Stomach (tissue), 9 donors: ENCODE measurements around the gene COL1A2. TPM values are rescaled to one million over a fixed set of nuclear protein-coding genes. Genes with fewer than 3 reads are reported as not detected.

Experiments
- DNase-seq, 2 donors: peaks; one replicate each; pipeline versions ENCODE4 v3.0.0 to v3.0.0-alpha.2; 2013 to 2019
- H3K27ac ChIP-seq, 5 donors: fragments of 200-600 bp in 4 of 5; sonication (generic) in 4 of 5; one replicate each; pipeline ENCODE4 v1.5.1; 2013 to 2019; ENCODE audit warnings: mild to moderate bottlenecking in 1 of 5, moderate library complexity in 1 of 5
- H3K27me3 ChIP-seq, 3 donors: fragments of 200-600 bp; sonication (generic); one replicate each; pipeline ENCODE4 v1.5.1; 2017 to 2019; ENCODE audit warnings: mixed run types in 1 of 3
- H3K36me3 ChIP-seq, 4 donors: fragments of 200-600 bp; sonication (generic); 1 replicate in 3 of 4; 2 replicates in 1 of 4; pipeline ENCODE4 v1.5.1; 2016 to 2019
- H3K4me1 ChIP-seq, 4 donors: fragments of 200-600 bp; sonication (generic); one replicate each; pipeline ENCODE4 v1.5.1; 2016 to 2019
- H3K4me3 ChIP-seq, 4 donors: fragments of 200-600 bp; sonication (generic) in 3 of 4; one replicate each; pipeline ENCODE4 v1.5.1; 2016 to 2019; ENCODE audit warnings: mild to moderate bottlenecking in 1 of 4
- H3K9me3 ChIP-seq, 4 donors: fragments of 200-600 bp; sonication (generic); one replicate each; pipeline ENCODE4 v1.5.1; 2016 to 2019
- EP300 ChIP-seq: sonication (generic); formaldehyde crosslinking; IDR thresholded peaks from one replicate; pipeline ENCODE4 v1.6.1; 2017; ENCODE audit warnings: antibody characterized with exemption
- POLR2A ChIP-seq, 4 donors: fragments of 450-650 bp; IDR thresholded peaks; one replicate each; pipeline ENCODE4 v1.6.1; 2016; ENCODE audit warnings: antibody characterized with exemption in 4 of 4, control low read depth in 2 of 4, mild to moderate bottlenecking in 1 of 4, moderate library complexity in 1 of 4
- POLR2AphosphoS5 ChIP-seq, 3 donors: sonication (generic); formaldehyde crosslinking; IDR thresholded peaks; one replicate each; pipeline ENCODE4 v1.6.1; 2016; ENCODE audit warnings: antibody characterized with exemption in 3 of 3
- WGBS, 5 donors: extraction: QIAGEN DNeasy Blood & Tissue Kit in 3 of 5; methylation state at CpG; one replicate each; pipeline versions ENCODE4 v1.1.5 to v1.1.7; 2013 to 2018; 5-methylcytosine and 5-hydroxymethylcytosine counted together
- intact Hi-C: fragments of 100-400 bp; cut with DNase I; formaldehyde crosslinking; loops from one replicate; pipeline ENCODE4 v1.15.1; 2023; ENCODE audit warnings: low total_unique reads
- polyA plus RNA-seq, 3 donors: library from polyadenylated mRNA; stranded (reverse); fragments of 200-250 nt; gene quantifications; one replicate each; pipeline ENCODE4 v1.2.3, GENCODE V29; 2013
- total RNA-seq, 5 donors: library from RNA; depleted of rRNA; stranded (reverse); fragments of >200 nt; gene quantifications; one replicate each; pipeline versions ENCODE4 v1.1.0 to v1.2.3, GENCODE V29; 2014 to 2016
- TF ChIP-seq, protein P1 (sequence below), 7 experiments: fragments of 450-650 bp in 4 of 7; fragments of 200-600 bp in 3 of 7; sonication (generic) in 3 of 7; IDR thresholded peaks; one replicate each; pipeline ENCODE4 v1.5.1; 2016 to 2019; ENCODE audit warnings: antibody characterized with exemption in 7 of 7, control low read depth in 2 of 7, mild to moderate bottlenecking in 1 of 7
- donor health status: healthy with polysubstance abuse.
- donor health status: Bipolar disorder and iron deficiency.
- donor health status: healthy.

COL1A2 gene
- total and polyA plus RNA-seq, 8 donors = 30.9 to 3,975 (median 82.5) TPM

DNA sequence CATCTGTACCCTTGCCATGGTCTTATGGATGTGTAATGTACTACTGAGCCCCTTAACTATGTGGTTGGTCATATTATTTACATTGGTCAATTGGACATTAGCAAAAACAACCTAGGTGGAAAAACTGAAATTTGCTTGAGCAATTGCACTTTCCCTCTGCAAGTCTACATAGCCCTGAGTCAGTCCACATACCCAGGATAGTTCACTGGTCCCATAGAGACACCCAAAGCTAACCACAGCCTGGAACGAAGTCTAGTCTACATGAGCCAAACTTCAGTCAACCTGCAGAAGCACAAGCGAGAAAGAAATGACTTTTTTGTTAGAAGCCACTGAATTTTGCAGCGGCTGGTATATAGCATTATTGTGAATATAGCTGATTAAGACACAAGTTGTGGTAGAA, 37.6 kb upstream of the COL1A2 start:
- Histone ChIP-seq H3K4me3 (no peak overlapping the region), H3K9me3 (no peaks in the 10 kb centered on the region), H3K36me3 (no peaks in the 10 kb centered on the region), H3K27me3 (no peaks in the 10 kb centered on the region), H3K27ac (no peak overlapping the region), H3K4me1 (peaks cover 0 to 8% (median 4%) of the 10 kb centered on the region in 4 donors)
- intact Hi-C loops = no loop called here
- whole genome bisulfite sequencing, 5 donors = 89 to 95% (median 92%) methylated on average over 3 of the region's 3 CpGs
- DNase-seq = no peak
- TF ChIP-seq POLR2AphosphoS5 (IDR thresholded peaks at IDR 0.05) (no peak), POLR2A (IDR thresholded peaks at IDR 0.05) (no peak), EP300 (no peak)
- TF ChIP-seq, protein P1, sequence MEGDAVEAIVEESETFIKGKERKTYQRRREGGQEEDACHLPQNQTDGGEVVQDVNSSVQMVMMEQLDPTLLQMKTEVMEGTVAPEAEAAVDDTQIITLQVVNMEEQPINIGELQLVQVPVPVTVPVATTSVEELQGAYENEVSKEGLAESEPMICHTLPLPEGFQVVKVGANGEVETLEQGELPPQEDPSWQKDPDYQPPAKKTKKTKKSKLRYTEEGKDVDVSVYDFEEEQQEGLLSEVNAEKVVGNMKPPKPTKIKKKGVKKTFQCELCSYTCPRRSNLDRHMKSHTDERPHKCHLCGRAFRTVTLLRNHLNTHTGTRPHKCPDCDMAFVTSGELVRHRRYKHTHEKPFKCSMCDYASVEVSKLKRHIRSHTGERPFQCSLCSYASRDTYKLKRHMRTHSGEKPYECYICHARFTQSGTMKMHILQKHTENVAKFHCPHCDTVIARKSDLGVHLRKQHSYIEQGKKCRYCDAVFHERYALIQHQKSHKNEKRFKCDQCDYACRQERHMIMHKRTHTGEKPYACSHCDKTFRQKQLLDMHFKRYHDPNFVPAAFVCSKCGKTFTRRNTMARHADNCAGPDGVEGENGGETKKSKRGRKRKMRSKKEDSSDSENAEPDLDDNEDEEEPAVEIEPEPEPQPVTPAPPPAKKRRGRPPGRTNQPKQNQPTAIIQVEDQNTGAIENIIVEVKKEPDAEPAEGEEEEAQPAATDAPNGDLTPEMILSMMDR (IDR thresholded peaks at IDR 0.05) = no peak

- no peaks in the 10 kb centered on the region for H3K36me3 ChIP-seq
- no peak overlapping the region for H3K27ac ChIP-seq
- intact Hi-C loops = no loop called here
- H3K4me1 ChIP-seq = no peaks in the 10 kb centered on the region
- DNase-seq = no peak
- no peaks in the 10 kb centered on the region for H3K27me3 ChIP-seq
- TF ChIP-seq POLR2AphosphoS5 (IDR thresholded peaks at IDR 0.05) (no peak), POLR2A (IDR thresholded peaks at IDR 0.05) (no peak), EP300 (no peak)
- TF ChIP-seq, protein P1 (IDR thresholded peaks at IDR 0.05) = no peak
- 70 to 84% (median 82%) methylated on average over 2 of the region's 2 CpGs for WGBS, 5 donors
- no peaks in the 10 kb centered on the region for H3K9me3 ChIP-seq
- H3K4me3 ChIP-seq = no peak overlapping the region
These were observed 33.8 kb upstream of the COL1A2 start for GRCh38 chr7:94360926-94361325.

GRCh38 chr7:94362276-94362675, 32.4 kb upstream of the COL1A2 start:
- 65 to 87% (median 81%) methylated on average over 1 of the region's 1 CpG for WGBS, 5 donors
- TF ChIP-seq EP300 = no peak
- no peak for TF ChIP-seq POLR2AphosphoS5 (IDR thresholded peaks at IDR 0.05)
- TF ChIP-seq, protein P1 (IDR thresholded peaks at IDR 0.05) = no peak
- no peak for TF ChIP-seq POLR2A (IDR thresholded peaks at IDR 0.05)
- intact Hi-C loops = no loop called here
- Histone ChIP-seq H3K27ac (no peak overlapping the region), H3K36me3 (no peaks in the 10 kb centered on the region), H3K4me3 (no peak overlapping the region), H3K9me3 (no peaks in the 10 kb centered on the region), H3K4me1 (no peaks in the 10 kb centered on the region), H3K27me3 (no peaks in the 10 kb centered on the region)
- no peak for DNase-seq

GRCh38 chr7:94364816-94365215, 29.9 kb upstream of the COL1A2 start:
- no peaks in the 10 kb centered on the region for H3K36me3 ChIP-seq
- no peak overlapping the region for H3K4me3 ChIP-seq
- TF ChIP-seq EP300 = no peak
- peaks cover 0 to 12% (median 4%) of the 10 kb centered on the region in 4 donors for H3K4me1 ChIP-seq
- DNase-seq = no peak
- H3K27ac ChIP-seq = no peak overlapping the region
- no peaks in the 10 kb centered on the region for H3K27me3 ChIP-seq
- 71 to 87% (median 81%) methylated on average over 5 of the region's 5 CpGs for WGBS, 5 donors
- H3K9me3 ChIP-seq = no peaks in the 10 kb centered on the region
- intact Hi-C loops = no loop called here

DNA sequence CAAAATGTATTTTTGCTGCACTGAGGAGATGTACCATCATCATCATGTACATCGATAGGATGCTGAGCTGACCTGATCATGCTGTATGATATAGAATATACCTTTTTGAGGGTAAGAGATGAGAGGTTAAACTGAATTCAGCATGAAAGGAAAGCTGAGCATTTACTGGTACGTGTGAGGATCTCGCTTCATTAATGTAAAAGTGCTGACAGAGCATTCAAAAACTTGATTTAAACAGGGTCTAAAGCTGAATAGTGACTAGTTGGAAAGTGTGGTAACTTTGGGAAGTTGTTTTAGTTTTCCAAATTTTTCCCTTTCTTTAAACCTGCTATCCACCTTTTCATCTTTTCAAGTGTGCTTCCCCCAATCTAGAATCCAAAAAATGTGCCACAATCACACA, 28.5 kb upstream of the COL1A2 start:
- intact Hi-C loops = no loop called here
- no peaks in the 10 kb centered on the region for H3K36me3 ChIP-seq
- DNase-seq = no peak
- TF ChIP-seq, protein P1 (IDR thresholded peaks at IDR 0.05) = no peak
- no peak for TF ChIP-seq EP300
- TF ChIP-seq POLR2A (IDR thresholded peaks at IDR 0.05) = no peak
- no peak for TF ChIP-seq POLR2AphosphoS5 (IDR thresholded peaks at IDR 0.05)
- 90 to 96% (median 92%) methylated on average over 3 of the region's 3 CpGs for WGBS, 5 donors
- H3K4me3 ChIP-seq = no peak overlapping the region
- H3K4me1 ChIP-seq = peaks cover 0 to 12% (median 4%) of the 10 kb centered on the region in 4 donors
- no peaks in the 10 kb centered on the region for H3K9me3 ChIP-seq
- no peaks in the 10 kb centered on the region for H3K27me3 ChIP-seq
- no peak overlapping the region for H3K27ac ChIP-seq
